Cardiac fibroblast (primary cell): ENCODE results near the gene UBAP2.

Source experiments
- DNase-seq, 2 donors: peaks; one replicate each; pipeline versions ENCODE4 v3.0.0 to v3.0.0-alpha.2; 2010; ENCODE audit warnings: low read depth in 2 of 2
- H3K4me3 ChIP-seq, 2 donors: replicated peaks in 1 of 2; 1 replicate in 1 of 2; 2 replicates in 1 of 2; pipeline ENCODE4 v1.5.1; 2011; ENCODE audit warnings: low read depth in 2 of 2, low read length in 2 of 2, mild to moderate bottlenecking in 2 of 2, moderate library complexity in 1 of 2
- TF ChIP-seq, protein P1 (sequence below): IDR thresholded peaks from one replicate; pipeline ENCODE4 v1.5.1; 2011; ENCODE audit warnings: low read depth, mild to moderate bottlenecking, low read length, inconsistent platforms

The UBAP2 gene

DNA sequence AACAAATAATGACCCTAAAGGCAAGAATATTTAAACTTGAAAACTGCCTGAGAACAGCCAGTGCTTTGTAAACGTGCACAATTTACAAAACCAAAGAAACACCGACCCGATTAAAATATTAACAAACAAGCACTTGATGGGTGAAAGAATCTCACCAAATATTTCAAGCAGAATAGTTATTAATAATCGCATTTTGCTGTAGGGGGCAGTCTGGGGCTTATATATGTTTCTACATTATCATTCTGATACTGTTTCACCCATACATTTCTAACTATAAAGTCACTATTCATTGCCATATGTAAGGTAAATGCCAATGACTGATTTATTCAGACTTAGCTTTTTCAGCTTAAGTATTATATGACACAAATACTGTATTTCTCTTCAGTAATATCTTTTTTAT lies 37.7 kb downstream of the UBAP2 start:
- TF ChIP-seq, protein P1, sequence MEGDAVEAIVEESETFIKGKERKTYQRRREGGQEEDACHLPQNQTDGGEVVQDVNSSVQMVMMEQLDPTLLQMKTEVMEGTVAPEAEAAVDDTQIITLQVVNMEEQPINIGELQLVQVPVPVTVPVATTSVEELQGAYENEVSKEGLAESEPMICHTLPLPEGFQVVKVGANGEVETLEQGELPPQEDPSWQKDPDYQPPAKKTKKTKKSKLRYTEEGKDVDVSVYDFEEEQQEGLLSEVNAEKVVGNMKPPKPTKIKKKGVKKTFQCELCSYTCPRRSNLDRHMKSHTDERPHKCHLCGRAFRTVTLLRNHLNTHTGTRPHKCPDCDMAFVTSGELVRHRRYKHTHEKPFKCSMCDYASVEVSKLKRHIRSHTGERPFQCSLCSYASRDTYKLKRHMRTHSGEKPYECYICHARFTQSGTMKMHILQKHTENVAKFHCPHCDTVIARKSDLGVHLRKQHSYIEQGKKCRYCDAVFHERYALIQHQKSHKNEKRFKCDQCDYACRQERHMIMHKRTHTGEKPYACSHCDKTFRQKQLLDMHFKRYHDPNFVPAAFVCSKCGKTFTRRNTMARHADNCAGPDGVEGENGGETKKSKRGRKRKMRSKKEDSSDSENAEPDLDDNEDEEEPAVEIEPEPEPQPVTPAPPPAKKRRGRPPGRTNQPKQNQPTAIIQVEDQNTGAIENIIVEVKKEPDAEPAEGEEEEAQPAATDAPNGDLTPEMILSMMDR, result no peak
- DNase-seq, result peak; percentile 19 to 33

DNA sequence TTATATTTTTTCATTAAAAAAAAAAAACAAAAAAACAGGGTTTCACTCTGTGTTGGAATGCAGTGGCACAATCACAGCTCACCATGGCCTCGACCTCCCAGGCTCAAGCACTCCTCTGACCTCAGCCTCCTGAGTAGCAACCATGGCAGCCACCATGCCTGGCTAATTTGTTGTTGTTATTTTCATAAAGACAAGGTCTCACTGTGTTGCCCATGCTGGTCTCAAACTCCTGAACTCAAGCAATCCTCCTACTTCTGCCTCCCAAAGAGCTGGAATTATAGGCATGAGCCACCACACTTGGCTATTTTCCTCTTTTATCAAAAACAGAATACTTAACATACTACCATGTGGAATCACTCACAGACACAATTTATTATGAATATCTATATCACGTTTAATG lies 46.7 kb downstream of the UBAP2 start:
- DNase-seq, result no peak
- H3K4me3 ChIP-seq, result no peak overlapping the region
- TF ChIP-seq, protein P1, result no peak

More for the DNA sequence above, 37.7 kb downstream of the UBAP2 start:
- H3K4me3 ChIP-seq, result no peak overlapping the region

DNA sequence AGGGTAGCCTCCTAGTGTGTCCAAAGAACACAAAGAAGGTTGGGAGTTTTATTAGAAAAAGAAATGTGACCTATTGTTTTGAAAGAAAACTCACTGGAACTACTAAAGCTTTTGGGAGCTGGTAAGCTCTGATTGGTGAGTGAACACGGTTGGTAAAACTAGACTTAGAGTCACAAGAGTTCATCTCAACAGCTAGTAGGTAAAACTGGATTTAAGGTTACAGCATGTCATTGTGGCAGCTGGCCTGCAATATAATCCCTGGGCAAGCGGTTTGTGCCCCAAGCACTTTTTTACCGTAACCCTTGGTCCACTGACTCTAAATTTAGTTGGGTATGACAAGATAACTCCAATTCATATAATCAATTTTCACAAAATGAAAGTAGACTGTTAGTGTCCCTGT lies 47.4 kb downstream of the UBAP2 start:
- TF ChIP-seq, protein P1, result no peak
- H3K4me3 ChIP-seq, result no peak overlapping the region
- no peak for DNase-seq

DNA sequence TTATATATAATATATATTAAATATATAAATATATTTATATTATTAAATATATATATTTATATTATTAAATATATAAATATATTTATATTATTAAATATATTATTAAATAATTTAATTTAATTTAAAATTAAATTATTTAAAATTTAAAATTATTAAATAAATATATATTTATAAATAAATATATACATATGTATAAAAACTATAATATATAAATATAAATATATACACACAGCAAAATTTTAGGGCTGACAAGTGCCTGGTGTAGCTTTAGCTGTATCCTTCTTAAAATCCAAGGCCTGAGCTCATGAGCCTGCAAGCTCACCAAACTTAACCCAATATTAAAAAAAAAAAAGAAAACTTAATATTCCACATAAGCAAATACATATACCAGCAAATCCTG lies 53.2 kb downstream of the UBAP2 start:
- TF ChIP-seq, protein P1, result no peak
- no peak overlapping the region for H3K4me3 ChIP-seq
- DNase-seq, result no peak

DNA sequence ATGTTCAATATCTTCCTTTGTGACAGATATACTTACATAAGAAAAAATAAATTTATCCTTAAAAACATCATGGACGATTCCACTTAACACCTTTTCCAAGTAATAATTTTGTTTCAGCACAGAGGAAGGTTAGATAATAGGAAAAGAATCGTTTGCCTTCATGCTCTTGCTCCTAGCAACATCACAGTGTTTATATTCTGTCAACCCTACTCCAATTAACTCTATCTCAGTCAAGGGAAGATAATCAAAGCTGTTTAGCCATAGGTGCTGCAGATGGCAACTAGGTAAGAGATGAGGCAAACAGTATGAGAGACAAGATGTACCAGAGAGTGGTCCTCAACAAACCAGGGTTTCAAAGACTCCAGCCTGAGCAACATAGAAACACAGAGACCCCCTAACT lies 55.6 kb downstream of the UBAP2 start:
- no peak for DNase-seq
- no peak overlapping the region for H3K4me3 ChIP-seq
- TF ChIP-seq, protein P1, result no peak

DNA sequence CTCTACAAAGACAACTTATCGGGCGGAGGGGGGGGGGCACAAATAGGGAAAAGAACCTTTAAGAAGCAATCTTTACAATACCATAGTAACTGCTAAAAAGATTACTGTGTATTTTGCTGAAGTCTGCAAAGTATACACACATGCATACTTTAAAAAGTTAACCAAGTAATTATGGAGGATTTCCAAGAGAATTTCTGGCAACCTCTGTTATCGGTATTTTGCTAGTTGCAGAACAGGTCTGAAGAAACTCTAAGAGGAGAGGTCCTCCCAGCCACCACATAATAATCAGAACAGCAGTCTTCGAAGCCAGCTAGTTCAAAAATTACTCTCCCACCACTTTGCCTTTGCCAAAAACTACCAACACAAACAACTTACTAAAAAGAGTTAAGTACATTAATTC lies 56.1 kb downstream of the UBAP2 start:
- H3K4me3 ChIP-seq, result no peak overlapping the region
- DNase-seq, result peak in 1 of 2 donors; percentile 14
- TF ChIP-seq, protein P1, result no peak

DNA sequence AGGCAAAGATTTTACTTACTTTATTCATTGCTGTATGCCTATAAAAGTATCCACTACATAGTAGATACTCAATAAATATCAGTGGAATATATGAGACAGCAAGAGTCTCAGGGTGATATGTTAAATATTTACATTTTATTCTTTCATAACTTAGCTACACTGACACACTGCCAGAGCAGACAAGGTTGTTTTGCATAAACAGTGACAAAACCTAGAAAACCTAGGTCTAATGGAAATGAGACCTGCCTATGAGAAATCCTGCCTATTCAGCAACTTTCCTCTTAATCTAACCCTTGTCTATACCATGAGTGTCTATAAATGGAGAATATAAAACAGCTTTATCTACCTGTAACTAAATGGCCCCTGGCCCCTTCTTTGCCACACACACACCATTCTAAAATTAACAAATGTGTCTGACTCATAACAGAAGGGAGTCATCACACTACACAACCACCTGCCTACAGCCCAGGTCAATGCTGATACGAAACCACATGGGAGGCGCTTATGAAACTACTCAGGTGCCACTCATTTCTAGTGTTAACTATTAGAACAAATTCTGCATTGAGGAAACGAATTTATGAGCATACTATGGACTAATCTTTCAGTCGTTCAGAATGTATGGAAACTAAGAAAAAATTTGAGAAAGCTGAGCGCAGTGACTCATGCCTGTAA lies 60.3 kb downstream of the UBAP2 start:
- H3K4me3 ChIP-seq, result no peak overlapping the region
- TF ChIP-seq, protein P1, result no peak
- DNase-seq, result peak in 1 of 2 donors; percentile 5
